Subcutaneous abdominal adipose tissue (tissue), 5 donors: ENCODE data around the gene POU6F2.
A peak's percentile ranks its signal among the peaks of the same experiment; 100 is the strongest.

Source experiments
- H3K27ac ChIP-seq: one replicate; pipeline ENCODE4 v1.7.0; 2013; ENCODE audit warnings: low read depth, mild to moderate bottlenecking, inconsistent platforms, low read length, moderate library complexity
- H3K27me3 ChIP-seq, 5 donors: one replicate each; pipeline ENCODE4 v1.7.0; 2013; ENCODE audit warnings: low read length in 5 of 5, inconsistent platforms in 1 of 5; ENCODE audit not compliant: control insufficient read depth in 5 of 5, insufficient read depth in 4 of 5
- H3K36me3 ChIP-seq, 5 donors: one replicate each; pipeline ENCODE4 v1.7.0; 2013; ENCODE audit warnings: low read length in 5 of 5; ENCODE audit not compliant: control insufficient read depth in 5 of 5, insufficient read depth in 5 of 5
- H3K4me1 ChIP-seq, 5 donors: one replicate each; pipeline ENCODE4 v1.7.0; 2013; ENCODE audit warnings: low read length in 5 of 5, mild to moderate bottlenecking in 3 of 5, moderate library complexity in 1 of 5; ENCODE audit not compliant: control insufficient read depth in 5 of 5, insufficient read depth in 5 of 5
- H3K4me3 ChIP-seq, 5 donors: one replicate each; pipeline ENCODE4 v1.7.0; 2013; ENCODE audit warnings: low read length in 5 of 5, low read depth in 1 of 5
- H3K9ac ChIP-seq, 5 donors: one replicate each; pipeline ENCODE4 v1.7.0; 2013; ENCODE audit warnings: low read length in 5 of 5, mild to moderate bottlenecking in 4 of 5, moderate library complexity in 3 of 5
- H3K9me3 ChIP-seq, 5 donors: one replicate each; pipeline ENCODE4 v1.7.0; 2013; ENCODE audit warnings: low read length in 5 of 5; ENCODE audit not compliant: control insufficient read depth in 5 of 5
- donor health status: healthy.
- donor health status: healthy.
- donor health status: healthy.
- donor health status: healthy.
- donor health status: healthy.

Gene POU6F2

GRCh38 chr7:39083781-39084180, 106.1 kb downstream of the POU6F2 start:
- Histone ChIP-seq H3K4me3 (no peak overlapping the region), H3K4me1 (peaks cover 0 to 7% (median 0%) of the 10 kb centered on the region in 5 donors), H3K36me3 (no peaks in the 10 kb centered on the region), H3K9ac (no peak overlapping the region), H3K9me3 (no peaks in the 10 kb centered on the region), H3K27me3 (peaks cover 0 to 7% (median 0%) of the 10 kb centered on the region in 5 donors), H3K27ac (no peak overlapping the region)

- no peaks in the 10 kb centered on the region for H3K36me3 ChIP-seq
- H3K4me1 ChIP-seq = peaks cover 0 to 7% (median 0%) of the 10 kb centered on the region in 5 donors
- H3K27ac ChIP-seq = no peak overlapping the region
- no peak overlapping the region for H3K9ac ChIP-seq
- H3K27me3 ChIP-seq = peaks cover 0 to 7% (median 0%) of the 10 kb centered on the region in 5 donors
- H3K4me3 ChIP-seq = no peak overlapping the region
- no peaks in the 10 kb centered on the region for H3K9me3 ChIP-seq
These were observed 106.6 kb downstream of the POU6F2 start for GRCh38 chr7:39084349-39084748.

GRCh38 chr7:39085189-39085588, 107.5 kb downstream of the POU6F2 start:
- H3K4me1 ChIP-seq = peaks cover 0 to 7% (median 0%) of the 10 kb centered on the region in 5 donors
- peak overlapping the region in 1 of 5 donors; percentile 23 for H3K9ac ChIP-seq
- H3K4me3 ChIP-seq = peak overlapping the region in 3 of 5 donors; percentile 23 to 31 (median 25)
- H3K27ac ChIP-seq = no peak overlapping the region
- H3K36me3 ChIP-seq = no peaks in the 10 kb centered on the region
- H3K9me3 ChIP-seq = no peaks in the 10 kb centered on the region
- peaks cover 0 to 7% (median 0%) of the 10 kb centered on the region in 5 donors for H3K27me3 ChIP-seq

GRCh38 chr7:39085590-39086049, 107.9 kb downstream of the POU6F2 start:
- Histone ChIP-seq H3K27ac (no peak overlapping the region), H3K9ac (peak overlapping the region in 1 of 5 donors; percentile 23), H3K27me3 (peaks cover 0 to 7% (median 0%) of the 10 kb centered on the region in 5 donors), H3K4me1 (peaks cover 0 to 7% (median 0%) of the 10 kb centered on the region in 5 donors), H3K36me3 (no peaks in the 10 kb centered on the region), H3K4me3 (peak overlapping the region; percentile 23 to 72 (median 30)), H3K9me3 (no peaks in the 10 kb centered on the region)

GRCh38 chr7:39086638-39087360, 109.1 kb downstream of the POU6F2 start:
- H3K9me3 ChIP-seq = no peaks in the 10 kb centered on the region
- H3K4me3 ChIP-seq = no peak overlapping the region
- H3K4me1 ChIP-seq = peaks cover 0 to 7% (median 0%) of the 10 kb centered on the region in 5 donors
- H3K27ac ChIP-seq = no peak overlapping the region
- no peaks in the 10 kb centered on the region for H3K36me3 ChIP-seq
- H3K9ac ChIP-seq = no peak overlapping the region
- peaks cover 0 to 7% (median 0%) of the 10 kb centered on the region in 5 donors for H3K27me3 ChIP-seq

GRCh38 chr7:39088730-39089593, 111.3 kb downstream of the POU6F2 start:
- no peaks in the 10 kb centered on the region for H3K36me3 ChIP-seq
- H3K9ac ChIP-seq = no peak overlapping the region
- no peaks in the 10 kb centered on the region for H3K9me3 ChIP-seq
- no peak overlapping the region for H3K4me3 ChIP-seq
- no peak overlapping the region for H3K27ac ChIP-seq
- peaks cover 0 to 7% (median 0%) of the 10 kb centered on the region in 5 donors for H3K4me1 ChIP-seq
- H3K27me3 ChIP-seq = peaks cover 0 to 7% (median 0%) of the 10 kb centered on the region in 5 donors

GRCh38 chr7:39091145-39091544, 113.4 kb downstream of the POU6F2 start:
- H3K9ac ChIP-seq = no peak overlapping the region
- no peak overlapping the region for H3K4me3 ChIP-seq

GRCh38 chr7:39091774-39092173, 114.1 kb downstream of the POU6F2 start:
- H3K4me3 ChIP-seq = no peak overlapping the region
- no peak overlapping the region for H3K9ac ChIP-seq
- no peaks in the 10 kb centered on the region for H3K27me3 ChIP-seq
- peaks cover 0 to 1% (median 0%) of the 10 kb centered on the region in 5 donors for H3K4me1 ChIP-seq
- H3K9me3 ChIP-seq = no peaks in the 10 kb centered on the region
- H3K27ac ChIP-seq = no peak overlapping the region
- H3K36me3 ChIP-seq = no peaks in the 10 kb centered on the region

More at GRCh38 chr7:39091145-39091544, 113.4 kb downstream of the POU6F2 start:
- Histone ChIP-seq H3K36me3 (no peaks in the 10 kb centered on the region), H3K4me1 (peaks cover 0 to 4% (median 0%) of the 10 kb centered on the region in 5 donors), H3K27ac (no peak overlapping the region), H3K9me3 (no peaks in the 10 kb centered on the region), H3K27me3 (no peaks in the 10 kb centered on the region)

GRCh38 chr7:39094731-39095130, 117.0 kb downstream of the POU6F2 start:
- Histone ChIP-seq H3K4me3 (no peak overlapping the region), H3K27ac (no peak overlapping the region), H3K9me3 (no peaks in the 10 kb centered on the region), H3K36me3 (no peaks in the 10 kb centered on the region), H3K27me3 (no peaks in the 10 kb centered on the region), H3K9ac (no peak overlapping the region), H3K4me1 (no peaks in the 10 kb centered on the region)
